Activated T-cell treated with anti-CD3 and anti-CD28 coated beads for 24 hours (primary cell): ENCODE results near the gene RANBP3.

Source experiments
- DNase-seq: peaks from one replicate; pipeline ENCODE4 v3.0.0-alpha.2; 2020; ENCODE audit warnings: low read depth

RANBP3 gene

GRCh38 chr19:5949792-5950305, 28.1 kb downstream of the RANBP3 start:
- peak; percentile 28 for DNase-seq

- DNase-seq: no peak
Observed at GRCh38 chr19:5948752-5949564, 29.0 kb downstream of the RANBP3 start.

GRCh38 chr19:5947435-5947834, 30.5 kb downstream of the RANBP3 start:
- DNase-seq: no peak

- no peak for DNase-seq
Observed at GRCh38 chr19:5943623-5944022, 34.3 kb downstream of the RANBP3 start.

- no peak for DNase-seq
Observed at GRCh38 chr19:5943045-5943444, 34.9 kb downstream of the RANBP3 start.

- DNase-seq: no peak
Observed at GRCh38 chr19:5941673-5942072, 36.3 kb downstream of the RANBP3 start.

GRCh38 chr19:5940260-5941208, 37.4 kb downstream of the RANBP3 start:
- no peak for DNase-seq

- no peak for DNase-seq
Observed at GRCh38 chr19:5937550-5937949, 40.4 kb downstream of the RANBP3 start.

GRCh38 chr19:5936292-5936592, 41.7 kb downstream of the RANBP3 start:
- DNase-seq: no peak

GRCh38 chr19:5935473-5936291, 42.3 kb downstream of the RANBP3 start:
- no peak for DNase-seq

GRCh38 chr19:5934774-5935472, 43.0 kb downstream of the RANBP3 start:
- no peak for DNase-seq

GRCh38 chr19:5934069-5934401, 43.9 kb downstream of the RANBP3 start:
- DNase-seq: no peak

GRCh38 chr19:5933391-5934068, 44.4 kb downstream of the RANBP3 start:
- DNase-seq: no peak

GRCh38 chr19:5932609-5933262, 45.2 kb downstream of the RANBP3 start:
- no peak for DNase-seq

GRCh38 chr19:5932146-5932545, 45.8 kb downstream of the RANBP3 start:
- no peak for DNase-seq

GRCh38 chr19:5931251-5931650, 46.7 kb downstream of the RANBP3 start:
- DNase-seq: no peak

- DNase-seq: no peak
Observed at GRCh38 chr19:5929625-5930024, 48.3 kb downstream of the RANBP3 start.

- DNase-seq: no peak
Observed at GRCh38 chr19:5929179-5929578, 48.8 kb downstream of the RANBP3 start.

GRCh38 chr19:5927441-5927821, 50.5 kb downstream of the RANBP3 start:
- no peak for DNase-seq

- DNase-seq: no peak
Observed at GRCh38 chr19:5926641-5927440, 51.1 kb downstream of the RANBP3 start.
